GM10847 (cell line): ENCODE results near the gene LAMC2.

Experiments used
- POLR2A ChIP-seq: IDR thresholded peaks from 2 replicates; pipeline ENCODE4 v1.6.1; 2011; ENCODE audit not compliant: insufficient read length; ENCODE audit errors: extremely low read depth

LAMC2 gene

GRCh38 chr1:183251101-183251958 lies 65.3 kb downstream of the LAMC2 start:
- TF ChIP-seq POLR2A, result no peak

- TF ChIP-seq POLR2A, result no peak
Measured at GRCh38 chr1:183251959-183252450, 65.9 kb downstream of the LAMC2 start.

GRCh38 chr1:183255073-183255472 lies 69.0 kb downstream of the LAMC2 start:
- no peak for TF ChIP-seq POLR2A

GRCh38 chr1:183259924-183260323 lies 73.9 kb downstream of the LAMC2 start:
- no peak for TF ChIP-seq POLR2A

- no peak for TF ChIP-seq POLR2A
Measured at GRCh38 chr1:183262628-183263200, 76.7 kb downstream of the LAMC2 start.

- no peak for TF ChIP-seq POLR2A
Measured at GRCh38 chr1:183263886-183264602, 78.0 kb downstream of the LAMC2 start.

GRCh38 chr1:183267646-183268431 lies 81.8 kb downstream of the LAMC2 start:
- TF ChIP-seq POLR2A, result no peak

GRCh38 chr1:183270541-183271141 lies 84.6 kb downstream of the LAMC2 start:
- TF ChIP-seq POLR2A, result no peak

- no peak for TF ChIP-seq POLR2A
Measured at GRCh38 chr1:183272390-183272848, 86.4 kb downstream of the LAMC2 start.

- no peak for TF ChIP-seq POLR2A
Measured at GRCh38 chr1:183273300-183273699, 87.2 kb downstream of the LAMC2 start.

GRCh38 chr1:183274836-183275235 lies 88.8 kb downstream of the LAMC2 start:
- TF ChIP-seq POLR2A, result no peak

GRCh38 chr1:183275322-183275721 lies 89.3 kb downstream of the LAMC2 start:
- no peak for TF ChIP-seq POLR2A

GRCh38 chr1:183276386-183277080 lies 90.5 kb downstream of the LAMC2 start:
- TF ChIP-seq POLR2A, result no peak

- no peak for TF ChIP-seq POLR2A
Measured at GRCh38 chr1:183277821-183278738, 92.0 kb downstream of the LAMC2 start.
